Ishikawa (cell line): Measurements from ENCODE around the gene SIDT2.

Experiments used
- CEBPB ChIP-seq: IDR thresholded peaks from 2 replicates; pipeline ENCODE4 v1.6.1; 2012
- EP300 ChIP-seq: IDR thresholded peaks from 2 replicates; pipeline ENCODE4 v1.6.1; 2012; ENCODE audit warnings: borderline replicate concordance
- FOXM1 ChIP-seq: IDR thresholded peaks from 2 replicates; pipeline ENCODE4 v1.6.1; 2012; ENCODE audit warnings: low read depth, borderline replicate concordance
- RAD21 ChIP-seq: IDR thresholded peaks from 2 replicates; pipeline ENCODE4 v1.6.1; 2012; ENCODE audit warnings: low read depth
- TAF1 ChIP-seq: IDR thresholded peaks from 2 replicates; pipeline ENCODE4 v1.6.1; 2012; ENCODE audit warnings: low read depth, mild to moderate bottlenecking
- USF1 ChIP-seq: IDR thresholded peaks from 2 replicates; pipeline ENCODE4 v1.6.1; 2012
- YY1 ChIP-seq: IDR thresholded peaks from 2 replicates; pipeline ENCODE4 v1.6.1; 2012; ENCODE audit warnings: low read depth
- ZBTB7A ChIP-seq: IDR thresholded peaks from 2 replicates; pipeline ENCODE4 v1.6.1; 2012; ENCODE audit warnings: low read depth
- TF ChIP-seq, protein P1 (sequence below): IDR thresholded peaks from 2 replicates; pipeline ENCODE4 v1.6.1; 2012
- TF ChIP-seq, protein P2 (sequence below): IDR thresholded peaks from 2 replicates; pipeline ENCODE4 v1.6.1; 2012; ENCODE audit warnings: low read depth, mild to moderate bottlenecking

DNA sequence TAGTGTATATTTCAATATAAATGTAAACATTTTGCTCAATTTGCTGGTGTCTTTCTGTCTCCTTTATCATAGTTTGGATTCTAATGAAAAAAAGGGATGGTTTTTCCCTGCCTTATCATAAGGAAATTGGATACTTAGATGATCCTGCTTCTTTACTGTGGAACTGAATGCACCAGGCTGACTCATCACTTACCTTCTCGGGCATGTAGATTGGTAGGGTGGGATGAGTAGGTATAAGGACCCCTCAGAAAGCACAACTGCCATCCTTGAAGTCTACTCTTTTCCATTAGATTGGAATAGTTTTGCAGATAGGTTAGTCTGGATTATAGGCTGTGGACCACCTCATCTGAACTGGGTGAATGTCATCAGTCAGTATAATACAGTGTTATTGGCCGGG, 7.5 kb upstream of the SIDT2 start:
- TF ChIP-seq EP300 (no peak), TAF1 (no peak), FOXM1 (no peak), YY1 (no peak), USF1 (no peak), ZBTB7A (no peak), RAD21 (no peak), CEBPB (no peak)
- TF ChIP-seq, protein P1, sequence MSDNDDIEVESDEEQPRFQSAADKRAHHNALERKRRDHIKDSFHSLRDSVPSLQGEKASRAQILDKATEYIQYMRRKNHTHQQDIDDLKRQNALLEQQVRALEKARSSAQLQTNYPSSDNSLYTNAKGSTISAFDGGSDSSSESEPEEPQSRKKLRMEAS = no peak
- TF ChIP-seq, protein P2, sequence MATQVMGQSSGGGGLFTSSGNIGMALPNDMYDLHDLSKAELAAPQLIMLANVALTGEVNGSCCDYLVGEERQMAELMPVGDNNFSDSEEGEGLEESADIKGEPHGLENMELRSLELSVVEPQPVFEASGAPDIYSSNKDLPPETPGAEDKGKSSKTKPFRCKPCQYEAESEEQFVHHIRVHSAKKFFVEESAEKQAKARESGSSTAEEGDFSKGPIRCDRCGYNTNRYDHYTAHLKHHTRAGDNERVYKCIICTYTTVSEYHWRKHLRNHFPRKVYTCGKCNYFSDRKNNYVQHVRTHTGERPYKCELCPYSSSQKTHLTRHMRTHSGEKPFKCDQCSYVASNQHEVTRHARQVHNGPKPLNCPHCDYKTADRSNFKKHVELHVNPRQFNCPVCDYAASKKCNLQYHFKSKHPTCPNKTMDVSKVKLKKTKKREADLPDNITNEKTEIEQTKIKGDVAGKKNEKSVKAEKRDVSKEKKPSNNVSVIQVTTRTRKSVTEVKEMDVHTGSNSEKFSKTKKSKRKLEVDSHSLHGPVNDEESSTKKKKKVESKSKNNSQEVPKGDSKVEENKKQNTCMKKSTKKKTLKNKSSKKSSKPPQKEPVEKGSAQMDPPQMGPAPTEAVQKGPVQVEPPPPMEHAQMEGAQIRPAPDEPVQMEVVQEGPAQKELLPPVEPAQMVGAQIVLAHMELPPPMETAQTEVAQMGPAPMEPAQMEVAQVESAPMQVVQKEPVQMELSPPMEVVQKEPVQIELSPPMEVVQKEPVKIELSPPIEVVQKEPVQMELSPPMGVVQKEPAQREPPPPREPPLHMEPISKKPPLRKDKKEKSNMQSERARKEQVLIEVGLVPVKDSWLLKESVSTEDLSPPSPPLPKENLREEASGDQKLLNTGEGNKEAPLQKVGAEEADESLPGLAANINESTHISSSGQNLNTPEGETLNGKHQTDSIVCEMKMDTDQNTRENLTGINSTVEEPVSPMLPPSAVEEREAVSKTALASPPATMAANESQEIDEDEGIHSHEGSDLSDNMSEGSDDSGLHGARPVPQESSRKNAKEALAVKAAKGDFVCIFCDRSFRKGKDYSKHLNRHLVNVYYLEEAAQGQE = no peak
